ENCODE measurements around the gene CEP112. TPM values are rescaled to one million over a fixed set of nuclear protein-coding genes. Genes with fewer than 3 reads are reported as not detected.

The CEP112 gene
- polyA plus RNA-seq, 12 donors: 7.2 to 23.3 (median 18.0) TPM; not detected in 1

DNA sequence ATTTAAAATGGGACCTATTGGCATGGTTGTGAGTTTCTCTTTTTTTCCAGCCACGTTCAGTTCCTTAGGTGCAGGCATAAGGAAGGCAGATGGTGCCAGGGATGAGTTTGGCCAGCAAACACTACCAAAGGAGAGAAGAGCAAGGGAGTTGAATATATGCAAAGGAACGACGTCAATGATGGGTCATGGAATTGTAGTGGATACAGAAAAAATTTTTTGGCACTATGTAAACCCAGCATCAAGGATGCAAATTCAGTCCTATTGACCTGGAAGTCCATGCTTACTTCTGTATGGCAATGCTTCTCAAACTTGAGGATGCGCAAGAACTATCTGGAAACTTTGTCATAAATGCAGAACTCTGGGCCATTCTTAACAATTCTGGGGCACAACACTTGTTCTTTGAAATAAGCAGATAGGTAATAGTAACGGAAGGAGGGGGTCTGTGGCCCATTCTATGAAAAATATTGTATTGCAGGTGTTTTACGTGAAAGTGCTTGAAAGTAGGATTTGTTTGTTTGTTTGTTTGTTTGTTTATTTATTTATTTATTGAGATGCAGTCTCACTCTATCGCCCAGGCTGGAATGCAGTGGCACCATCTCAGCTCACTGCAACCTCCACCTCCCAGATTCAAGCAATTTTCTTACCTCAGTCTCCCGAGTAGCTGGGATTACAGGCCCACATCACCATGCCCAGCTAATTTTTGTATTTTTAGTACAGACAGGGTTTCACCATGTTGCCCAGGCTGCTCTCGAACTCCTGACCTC, 19.3 kb upstream of the CEP112 start:
- no peak for DNase-seq

DNA sequence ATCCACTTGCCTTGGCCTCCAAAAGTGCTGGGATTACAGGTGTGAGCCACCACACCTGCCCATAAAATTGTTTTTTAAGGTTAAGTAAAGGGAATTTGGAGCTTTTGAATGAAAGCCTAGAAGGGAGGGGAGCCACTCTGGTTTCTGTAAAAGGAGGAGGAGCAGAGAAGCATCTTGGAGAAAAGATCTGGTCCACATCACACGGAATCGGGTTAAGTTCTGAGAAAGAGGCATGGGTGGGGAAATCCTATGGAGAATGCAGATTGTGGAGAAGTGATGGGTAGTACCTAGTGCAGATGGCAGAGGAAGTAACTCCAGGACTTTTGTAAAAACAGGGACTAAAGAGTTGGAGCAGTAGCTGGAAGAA, 18.3 kb upstream of the CEP112 start:
- DNase-seq: no peak

DNA sequence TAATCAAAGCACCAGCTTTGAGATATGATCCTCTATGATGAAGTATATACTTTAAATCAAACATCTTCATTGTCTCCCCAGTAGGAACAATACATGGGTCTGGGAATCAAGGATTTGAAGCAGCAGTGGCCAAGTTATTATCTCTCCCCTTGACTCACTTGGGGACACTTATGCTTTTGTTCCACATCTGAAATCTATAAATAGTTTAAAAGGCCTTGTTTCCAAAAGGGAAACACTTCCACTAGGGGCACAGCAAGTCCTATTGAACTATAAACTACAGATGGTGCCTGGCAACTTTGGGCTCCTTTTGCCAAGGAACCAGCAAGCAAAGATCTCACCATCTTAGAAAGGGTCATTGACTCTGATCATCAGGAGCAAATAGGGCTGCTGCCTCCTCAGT, 16.0 kb upstream of the CEP112 start:
- DNase-seq: no peak

DNA sequence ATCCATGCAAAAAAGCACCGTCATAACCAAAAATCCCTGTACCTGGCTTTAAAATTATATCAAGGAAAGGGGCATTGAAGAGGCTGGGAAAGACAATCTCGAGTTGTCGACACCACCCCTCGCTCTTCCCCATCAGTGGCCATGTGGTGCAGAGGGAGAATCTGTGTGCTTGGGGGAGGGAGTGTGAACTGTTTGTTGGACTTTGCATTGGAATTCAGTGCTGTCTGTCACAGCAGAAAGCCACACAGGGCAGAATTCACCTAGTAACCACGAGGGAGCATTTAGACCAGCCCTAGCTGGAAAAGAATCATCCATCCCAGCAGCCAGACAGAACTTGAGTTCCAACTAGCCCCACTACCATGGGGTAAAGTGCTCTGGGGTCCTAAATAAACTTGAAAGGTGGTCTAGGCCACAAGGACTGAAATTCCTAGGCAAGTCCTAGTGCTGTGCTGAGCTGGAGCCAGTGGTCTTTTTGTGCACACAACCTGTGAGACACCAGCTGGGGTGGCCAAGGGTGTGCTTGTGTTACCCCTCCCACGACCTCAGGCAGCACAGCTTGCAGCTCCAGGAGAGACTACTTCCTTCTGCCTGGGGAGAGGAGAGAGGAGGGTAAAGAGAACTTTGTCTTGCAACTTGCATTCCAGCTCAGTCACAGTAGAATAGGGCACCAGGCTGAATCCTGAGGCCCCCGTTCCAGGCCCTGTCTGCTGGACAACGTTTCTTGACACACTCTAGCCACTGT, 11.5 kb upstream of the CEP112 start:
- no peak for DNase-seq

DNA sequence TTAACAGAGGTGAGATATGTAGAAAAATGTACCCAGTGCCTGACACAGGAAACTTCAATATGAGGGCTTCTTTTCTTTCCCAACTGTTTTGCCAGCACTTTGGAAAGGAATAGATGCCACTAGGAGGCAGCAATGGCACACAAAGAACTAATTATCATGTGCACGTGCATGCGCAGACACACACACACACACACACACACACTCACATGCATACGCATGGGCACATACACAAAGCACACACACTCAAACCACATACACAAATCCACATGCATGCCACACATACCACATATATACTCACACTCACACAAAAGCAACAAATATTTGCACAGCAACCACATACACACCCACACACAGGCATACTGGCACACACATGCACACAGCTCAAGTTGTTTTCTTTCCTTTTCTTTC, 8.8 kb upstream of the CEP112 start:
- DNase-seq: peak; percentile 39

DNA sequence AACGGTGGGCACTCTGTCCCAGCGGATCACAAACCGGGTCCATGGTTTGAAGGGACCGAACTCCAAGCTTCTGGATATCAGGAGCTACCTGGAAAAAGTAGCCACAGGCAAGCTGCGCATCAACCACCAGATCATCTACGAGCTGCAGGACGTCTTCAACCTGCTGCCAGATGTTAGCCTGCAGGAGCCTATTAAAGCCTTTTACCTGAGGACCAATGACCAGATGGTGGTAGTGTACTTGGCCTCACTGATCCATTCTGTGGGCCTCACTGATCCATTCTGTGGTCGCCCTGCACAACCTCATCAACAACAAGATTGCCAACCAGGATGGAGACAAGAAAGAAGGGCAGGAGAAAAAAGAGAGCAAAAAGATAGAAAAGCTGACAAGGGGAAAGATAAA, 6.3 kb upstream of the CEP112 start:
- DNase-seq: no peak

DNA sequence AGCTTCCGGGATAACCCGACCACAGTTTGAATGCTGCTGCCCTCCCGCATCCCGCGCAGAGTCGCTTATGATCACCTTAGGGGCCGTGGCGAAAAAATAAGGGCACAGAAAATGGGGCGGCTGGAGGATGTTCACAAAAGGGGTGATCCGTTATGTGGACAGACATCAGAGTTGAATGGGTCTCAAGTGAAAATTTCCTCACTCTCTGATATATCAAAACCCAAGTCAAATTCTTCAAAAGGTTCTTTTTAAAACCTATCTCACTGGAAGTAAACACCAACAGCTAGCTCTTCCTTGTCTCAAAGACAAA, 400 bp upstream of the CEP112 start:
- DNase-seq: no peak

DNA sequence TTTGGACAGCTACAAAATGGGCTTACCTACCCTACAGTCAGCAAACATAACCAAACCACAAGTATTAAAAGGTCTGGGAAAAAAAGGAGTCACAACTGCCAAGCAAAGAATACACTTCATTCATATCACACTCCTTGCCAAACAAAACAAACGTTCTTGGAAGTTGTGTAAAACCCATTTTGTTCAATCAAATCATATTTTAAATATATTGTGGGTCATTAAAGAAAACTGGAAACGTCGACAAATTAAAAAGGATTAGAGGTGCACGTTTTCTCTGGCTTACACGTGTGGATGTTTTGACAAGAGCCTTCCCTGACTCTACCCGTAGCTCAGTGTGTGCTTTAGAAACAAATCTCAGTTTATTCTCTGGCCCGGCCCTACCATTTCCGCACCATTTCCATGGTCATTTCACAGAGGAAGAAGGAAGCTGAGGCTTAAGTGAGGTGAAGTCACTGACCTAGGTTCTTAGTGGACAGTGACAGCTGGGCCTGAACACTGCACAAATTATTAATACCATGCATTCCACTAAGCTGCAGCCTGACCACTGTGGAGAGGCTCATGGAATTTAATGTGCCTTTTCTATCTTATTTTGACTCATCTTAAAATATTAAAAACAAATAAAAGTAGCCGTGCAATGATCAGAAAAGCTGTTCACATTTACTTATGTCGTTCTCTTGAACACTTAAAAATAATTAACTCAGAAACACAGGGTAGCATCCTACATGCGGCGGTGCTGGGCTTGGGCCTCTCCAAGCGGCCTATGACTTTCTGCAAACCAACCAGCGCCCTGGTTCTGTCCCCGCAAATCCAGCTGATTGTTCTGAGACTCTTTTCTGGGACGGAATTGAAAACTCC, 968 bp downstream of the CEP112 start:
- peak; percentile 31 for DNase-seq

DNA sequence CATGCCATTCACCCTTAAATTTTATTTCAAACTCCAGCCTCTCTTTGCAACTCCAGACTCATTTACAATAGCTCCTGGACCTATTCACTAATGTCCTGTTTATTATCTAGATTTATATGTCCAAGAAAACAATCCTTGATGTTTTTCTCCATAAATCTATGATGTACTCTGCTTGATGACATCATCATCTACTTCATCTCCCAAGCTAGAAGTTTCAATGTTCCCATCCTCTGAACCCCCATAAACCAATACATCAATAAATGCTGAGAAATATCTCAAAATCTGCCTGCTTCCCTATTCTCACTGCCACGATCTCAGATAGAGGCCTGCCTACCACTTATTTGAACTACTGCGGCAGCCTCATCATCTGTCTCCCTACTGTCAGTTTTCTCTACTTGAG, 4.2 kb downstream of the CEP112 start:
- no peak for DNase-seq

DNA sequence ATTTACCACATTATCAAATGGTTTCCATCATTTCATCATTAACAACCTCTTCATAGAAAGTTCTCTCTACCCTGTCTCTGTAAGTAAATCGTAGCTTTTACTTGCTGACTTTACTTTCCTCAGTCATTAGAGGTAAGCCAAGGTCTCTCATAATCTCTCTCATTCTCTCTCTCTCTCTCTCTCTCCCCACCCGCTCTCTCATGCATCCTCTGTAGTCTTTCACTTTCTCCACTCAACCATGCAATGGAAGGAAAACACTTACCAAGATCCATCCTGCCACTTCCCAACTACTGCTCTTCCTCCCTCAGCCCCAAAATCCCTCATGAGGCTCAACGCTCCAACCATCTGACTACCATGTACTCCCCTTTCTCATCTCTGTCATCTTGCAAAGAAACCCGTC, 6.1 kb downstream of the CEP112 start:
- no peak for DNase-seq

DNA sequence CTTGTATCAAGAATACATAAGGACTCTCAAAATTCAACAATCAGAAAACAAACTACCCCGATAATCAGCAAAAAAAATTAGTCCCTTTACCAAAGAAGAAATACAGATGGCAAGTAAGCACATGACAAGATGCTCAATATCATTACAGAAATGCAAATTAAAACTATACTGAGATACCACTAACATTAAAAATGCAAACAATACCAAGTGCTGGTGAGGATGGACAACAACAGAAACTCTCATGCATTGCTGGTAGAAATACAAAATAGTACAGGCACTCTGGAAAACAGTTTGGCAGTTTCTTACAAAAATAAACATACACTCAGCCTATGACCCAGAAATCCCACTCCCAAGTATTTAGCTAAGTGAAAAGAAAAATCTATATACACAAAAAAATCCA, 7.5 kb downstream of the CEP112 start:
- DNase-seq: no peak

DNA sequence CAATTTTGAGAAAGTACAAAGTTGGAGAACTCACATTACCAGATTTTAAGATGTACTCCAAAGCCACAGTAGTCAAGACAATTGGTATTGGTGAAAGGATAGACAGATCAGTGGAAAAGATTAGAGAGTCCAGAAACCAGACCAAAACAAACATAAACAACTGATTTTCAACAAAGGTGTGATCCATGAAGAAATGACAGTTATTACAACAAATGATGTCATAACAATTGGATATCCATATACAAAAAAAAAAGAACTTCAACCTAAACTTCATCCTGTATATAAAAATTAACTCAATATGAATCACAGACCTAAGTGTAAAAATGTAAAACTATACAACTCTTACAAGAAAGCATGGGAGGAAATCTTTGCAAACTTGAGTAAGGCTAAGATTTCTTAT, 8.4 kb downstream of the CEP112 start:
- DNase-seq: no peak

DNA sequence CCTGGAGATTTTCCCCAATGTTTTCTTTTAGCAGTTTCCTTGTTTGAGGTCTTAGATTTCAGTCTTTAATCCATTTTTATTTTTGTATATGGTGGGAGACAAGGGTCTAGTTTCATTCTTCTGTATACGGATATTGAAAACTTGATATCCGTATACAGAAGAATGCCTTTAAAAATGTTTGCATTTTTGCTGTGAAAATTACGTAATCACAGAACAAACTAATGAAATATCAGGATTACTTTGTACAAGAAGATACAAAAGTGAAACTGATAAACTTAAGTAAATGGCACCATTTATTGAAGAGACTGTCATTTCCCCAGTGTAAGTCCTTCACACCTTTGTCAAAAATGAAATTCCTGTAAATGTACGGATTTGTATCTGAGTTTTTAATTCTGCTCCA, 13.3 kb downstream of the CEP112 start:
- no peak for DNase-seq

DNA sequence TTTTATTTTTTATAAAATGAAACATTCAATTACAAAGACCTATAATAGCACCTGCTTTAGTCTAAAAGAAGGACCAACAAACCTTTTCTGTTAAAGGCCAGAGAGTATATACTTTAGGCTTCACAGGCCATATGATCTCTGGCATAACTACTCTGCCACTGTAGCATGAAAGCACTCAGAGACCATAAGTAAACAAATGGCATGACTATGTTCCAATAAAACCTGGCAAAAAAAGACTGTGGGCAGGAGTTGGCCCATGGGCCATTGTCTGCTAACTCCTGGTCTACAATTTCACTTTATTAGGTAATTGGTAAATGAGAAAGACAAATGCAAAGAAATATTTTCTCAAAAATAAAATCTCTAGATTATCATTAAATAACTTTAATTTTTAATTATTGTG, 14.9 kb downstream of the CEP112 start:
- DNase-seq: no peak

DNA sequence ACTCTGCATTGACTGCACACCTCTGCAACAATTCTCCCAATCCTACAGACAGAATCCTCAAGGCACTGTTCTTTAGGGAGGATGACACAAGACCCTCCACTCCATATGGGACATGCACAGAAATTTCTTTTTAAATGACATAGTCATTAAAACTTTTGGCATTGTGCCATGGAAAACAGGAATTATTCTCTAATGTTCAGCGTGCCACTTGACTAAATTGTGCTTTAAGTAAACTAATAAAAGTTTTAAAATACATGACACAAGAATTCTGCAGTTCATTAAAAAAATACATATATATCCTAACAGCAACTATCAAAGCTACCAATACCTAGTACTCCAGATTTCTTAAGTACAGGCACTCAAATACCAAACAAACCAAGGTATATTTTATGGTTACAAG, 16.0 kb downstream of the CEP112 start:
- DNase-seq: no peak

DNA sequence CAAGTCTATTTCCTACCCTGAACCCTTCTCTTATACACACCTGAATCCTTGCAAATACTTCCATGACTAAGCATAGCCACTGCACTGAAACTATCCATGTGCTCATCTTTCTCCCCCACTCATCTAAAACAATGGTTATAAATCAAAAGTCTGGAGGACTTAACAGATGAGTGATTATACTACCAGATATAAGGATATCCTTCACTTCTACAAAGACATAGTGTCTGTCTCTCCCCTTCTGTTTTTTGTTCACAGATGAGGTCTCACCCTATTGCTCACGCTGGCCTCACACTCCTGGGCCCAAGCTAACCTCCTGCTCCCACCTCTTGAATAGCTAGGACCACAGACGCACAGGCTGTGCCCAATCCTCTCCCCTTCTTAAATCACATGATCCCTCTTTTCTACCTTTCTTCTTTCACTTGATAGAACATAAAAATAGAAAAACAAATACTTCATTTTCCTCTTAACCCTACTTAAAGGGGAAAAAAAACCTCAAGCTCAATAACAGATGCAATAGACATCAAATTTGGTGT, 19.2 kb downstream of the CEP112 start:
- no peak for DNase-seq

DNA sequence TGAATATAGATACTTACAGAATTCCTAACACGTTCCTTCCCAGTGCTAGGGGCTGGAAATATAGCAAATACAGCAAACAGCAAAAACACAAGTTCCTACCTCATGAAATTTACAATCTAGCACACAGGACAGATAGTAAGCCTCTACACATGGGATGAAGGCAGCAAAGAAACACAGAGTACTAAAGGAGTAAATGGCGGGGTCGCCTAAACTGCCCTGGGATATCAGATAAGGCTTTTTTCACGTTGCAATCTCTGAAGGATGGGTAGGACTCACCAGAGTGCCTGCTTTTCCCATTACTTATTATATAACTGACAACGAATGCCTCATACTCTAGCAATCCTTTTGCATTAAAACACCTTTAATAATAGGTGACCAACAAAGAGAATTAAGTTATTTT, 19.8 kb downstream of the CEP112 start:
- no peak for DNase-seq

DNA sequence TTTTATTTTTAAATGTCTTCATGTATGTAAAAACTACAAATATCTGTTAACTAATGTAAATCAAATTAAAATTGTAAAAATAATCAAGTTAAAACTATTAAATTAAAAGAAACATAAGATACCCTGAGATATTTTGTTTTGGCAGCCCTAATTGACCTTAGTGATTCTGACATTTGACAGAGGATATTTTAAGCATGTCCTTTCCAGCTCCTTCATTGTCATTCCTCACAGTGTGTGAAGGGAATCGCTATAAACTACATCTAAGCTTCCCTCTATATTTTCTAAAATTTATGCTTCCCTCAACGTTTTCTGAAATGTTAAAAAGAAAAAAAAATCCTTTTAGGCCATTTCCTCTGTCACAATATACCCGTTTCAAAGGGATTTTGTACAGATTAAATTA, 20.2 kb downstream of the CEP112 start:
- DNase-seq: no peak

DNA sequence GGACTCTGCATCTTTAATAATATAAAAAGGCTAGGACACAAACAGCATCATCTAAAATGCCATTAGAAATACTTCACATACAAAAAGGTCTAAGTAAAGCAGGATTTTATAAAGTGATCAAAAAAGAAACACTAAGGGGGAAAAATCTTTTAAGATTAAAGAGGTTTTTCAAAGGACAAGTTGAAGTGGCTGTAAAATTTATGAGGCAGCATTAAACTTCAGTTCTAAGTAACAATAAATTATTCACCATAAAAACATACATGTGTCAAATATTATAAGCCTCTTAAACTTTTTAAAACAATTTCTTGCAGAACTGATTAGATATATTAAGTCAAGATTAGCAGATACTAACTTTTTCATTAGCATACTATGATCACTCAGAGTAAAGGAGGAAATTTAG, 20.8 kb downstream of the CEP112 start:
- DNase-seq: no peak

DNA sequence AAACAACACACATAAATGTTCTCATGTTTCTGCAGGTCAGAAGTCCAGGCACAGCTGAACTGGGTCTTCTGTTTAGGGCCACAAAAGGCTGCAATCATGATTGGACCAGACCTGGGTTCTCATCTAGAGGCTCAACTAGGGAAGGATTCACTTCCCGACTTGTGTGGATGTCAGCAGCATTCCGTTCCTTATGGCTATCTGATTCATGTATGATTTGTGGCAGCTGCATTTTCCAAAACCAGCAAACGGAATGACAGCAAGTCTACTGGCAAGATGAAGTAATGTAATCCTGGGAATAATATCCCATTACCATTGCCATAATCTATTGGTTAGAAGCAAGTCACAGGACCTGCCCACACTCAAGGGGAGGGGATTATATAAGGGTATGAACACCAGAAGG, 22.1 kb downstream of the CEP112 start:
- DNase-seq: no peak

DNA sequence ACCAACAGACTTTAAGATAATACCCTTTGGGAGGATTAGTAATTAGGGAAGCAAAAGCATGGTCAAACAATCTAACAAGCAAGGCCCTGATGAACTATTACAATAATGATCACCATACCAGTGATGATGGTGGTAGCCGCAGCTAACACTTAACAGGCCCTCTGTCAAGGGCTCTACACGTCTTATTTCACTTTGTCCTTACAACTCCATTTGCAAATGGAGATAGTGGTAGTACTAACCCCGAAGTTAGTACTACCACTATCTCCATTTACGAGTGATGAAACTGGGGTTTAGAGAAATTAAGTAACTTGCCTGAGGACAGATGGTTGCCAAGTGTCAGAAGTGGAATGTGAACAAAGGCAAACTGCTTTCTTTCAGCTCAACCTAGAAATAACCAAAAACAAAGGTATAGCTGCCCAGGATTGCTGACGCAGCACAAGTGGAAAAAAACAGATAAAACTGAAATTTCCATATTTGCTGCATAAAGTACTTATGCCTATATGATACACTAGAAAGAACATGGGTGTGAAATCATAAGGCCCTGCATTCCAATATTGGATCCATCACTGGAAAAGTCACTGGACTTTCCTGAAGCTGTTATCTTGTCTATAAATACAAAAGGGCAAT, 24.6 kb downstream of the CEP112 start:
- no peak for DNase-seq

DNA sequence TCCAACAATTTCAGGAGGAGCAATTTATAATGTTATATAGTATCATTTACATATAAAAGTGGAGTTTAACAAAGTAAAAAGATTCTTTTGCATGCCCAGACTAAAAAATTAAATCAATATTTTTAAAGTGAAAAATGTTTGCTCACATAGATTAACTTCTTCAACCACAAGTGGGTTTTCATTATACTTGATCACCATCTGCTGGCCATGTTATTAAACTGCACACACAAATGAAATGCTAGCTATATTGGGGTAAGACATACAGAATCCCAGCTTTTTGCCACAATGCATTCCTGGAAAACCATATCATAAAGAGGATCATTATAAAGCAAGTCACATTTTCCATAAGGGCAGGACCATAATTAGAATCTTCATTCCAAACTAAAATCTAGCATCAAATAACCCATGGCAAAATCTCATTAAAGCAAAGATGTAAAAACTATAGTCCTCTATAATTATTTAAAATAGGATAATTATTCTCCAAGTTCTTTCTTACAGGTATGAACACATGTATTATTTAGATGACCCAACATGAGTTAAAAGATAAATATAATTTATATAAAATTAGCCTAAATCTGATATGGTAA, 26.3 kb downstream of the CEP112 start:
- DNase-seq: peak; percentile 55
